SU-DHL-6 (cell line): Measurements from ENCODE around the gene KLHL30.

ENCODE experiments used
- H2AFZ ChIP-seq: fragments of 200-600 bp; sonication (generic); 2 replicates; pipeline ENCODE4 v1.6.1; 2014; ENCODE audit warnings: low read depth, mild to moderate bottlenecking, moderate library complexity, mixed read lengths, antibody characterized with exemption, low read length; ENCODE audit not compliant: severe bottlenecking
- H3F3A ChIP-seq: fragments of 200-600 bp; shearing (Covaris generic); 2 replicates; pipeline ENCODE4 v1.6.0; 2016; ENCODE audit warnings: antibody characterized with exemption, mild to moderate bottlenecking; ENCODE audit not compliant: insufficient read depth
- H3K27ac ChIP-seq: fragments of 200-600 bp; sonication (generic); 2 replicates; pipeline ENCODE4 v1.5.1; 2016; ENCODE audit warnings: low read depth, mild to moderate bottlenecking, low read length, moderate library complexity, mixed read lengths
- H3K27me3 ChIP-seq: fragments of 200-600 bp; sonication (generic), shearing (Covaris generic); 2 replicates; pipeline ENCODE4 v1.6.0; 2014; ENCODE audit warnings: mild to moderate bottlenecking, low read length
- H3K36me3 ChIP-seq: fragments of 200-600 bp; sonication (generic); 2 replicates; pipeline ENCODE4 v1.6.1; 2014; ENCODE audit warnings: mild to moderate bottlenecking, low read length, mixed read lengths
- H3K4me2 ChIP-seq: fragments of 300-600, 200-600 bp; shearing (Covaris generic), sonication (generic); 2 replicates; pipeline ENCODE4 v1.6.0; 2014; ENCODE audit warnings: low read length, low read depth, mild to moderate bottlenecking; ENCODE audit not compliant: poor library complexity, severe bottlenecking
- H3K4me3 ChIP-seq: fragments of 200-600 bp; sonication (generic); 2 replicates; pipeline ENCODE4 v1.5.1; 2014; ENCODE audit warnings: antibody characterized with exemption, low read length, mild to moderate bottlenecking, mixed read lengths; ENCODE audit not compliant: insufficient read depth, poor library complexity, severe bottlenecking
- H3K79me2 ChIP-seq: fragments of 200-600 bp; sonication (generic); 2 replicates; pipeline ENCODE4 v1.6.1; 2014; ENCODE audit warnings: mild to moderate bottlenecking, low read length, moderate library complexity; ENCODE audit not compliant: insufficient read depth
- H3K9ac ChIP-seq: fragments of 200-600 bp; sonication (generic); 2 replicates; pipeline ENCODE4 v1.7.0; 2014; ENCODE audit warnings: mild to moderate bottlenecking, low read length
- H3K9me2 ChIP-seq: fragments of 200-600 bp; sonication (generic); replicated peaks from 2 replicates; pipeline ENCODE4 v1.6.1; 2014; ENCODE audit warnings: low read length; ENCODE audit not compliant: insufficient read depth
- H3K9me3 ChIP-seq: fragments of 200-600 bp; sonication (generic); 2 replicates; pipeline ENCODE4 v1.6.1; 2014; ENCODE audit warnings: low read length, mixed read lengths; ENCODE audit not compliant: insufficient read depth
- H4K20me1 ChIP-seq: fragments of 200-600 bp; sonication (generic); 2 replicates; pipeline ENCODE4 v1.6.1; 2014; ENCODE audit warnings: low read depth, mild to moderate bottlenecking, antibody characterized with exemption, low read length, moderate library complexity, mixed read lengths
- EZH2phosphoT487 ChIP-seq: fragments of 200-600 bp; sonication (generic), shearing (Covaris generic); conservative IDR thresholded peaks from 2 replicates; pipeline ENCODE4 v1.6.1; 2018; ENCODE audit warnings: mild to moderate bottlenecking, antibody characterized with exemption, low read length, moderate library complexity, mixed read lengths
- TF ChIP-seq, protein P1 (sequence below): fragments of 200-600 bp; sonication (generic); IDR thresholded peaks from one replicate; pipeline ENCODE4 v1.5.1; 2017; ENCODE audit warnings: antibody characterized with exemption, mild to moderate bottlenecking, low read length, moderate library complexity; ENCODE audit not compliant: insufficient read depth, poor library complexity, severe bottlenecking

Gene KLHL30

DNA sequence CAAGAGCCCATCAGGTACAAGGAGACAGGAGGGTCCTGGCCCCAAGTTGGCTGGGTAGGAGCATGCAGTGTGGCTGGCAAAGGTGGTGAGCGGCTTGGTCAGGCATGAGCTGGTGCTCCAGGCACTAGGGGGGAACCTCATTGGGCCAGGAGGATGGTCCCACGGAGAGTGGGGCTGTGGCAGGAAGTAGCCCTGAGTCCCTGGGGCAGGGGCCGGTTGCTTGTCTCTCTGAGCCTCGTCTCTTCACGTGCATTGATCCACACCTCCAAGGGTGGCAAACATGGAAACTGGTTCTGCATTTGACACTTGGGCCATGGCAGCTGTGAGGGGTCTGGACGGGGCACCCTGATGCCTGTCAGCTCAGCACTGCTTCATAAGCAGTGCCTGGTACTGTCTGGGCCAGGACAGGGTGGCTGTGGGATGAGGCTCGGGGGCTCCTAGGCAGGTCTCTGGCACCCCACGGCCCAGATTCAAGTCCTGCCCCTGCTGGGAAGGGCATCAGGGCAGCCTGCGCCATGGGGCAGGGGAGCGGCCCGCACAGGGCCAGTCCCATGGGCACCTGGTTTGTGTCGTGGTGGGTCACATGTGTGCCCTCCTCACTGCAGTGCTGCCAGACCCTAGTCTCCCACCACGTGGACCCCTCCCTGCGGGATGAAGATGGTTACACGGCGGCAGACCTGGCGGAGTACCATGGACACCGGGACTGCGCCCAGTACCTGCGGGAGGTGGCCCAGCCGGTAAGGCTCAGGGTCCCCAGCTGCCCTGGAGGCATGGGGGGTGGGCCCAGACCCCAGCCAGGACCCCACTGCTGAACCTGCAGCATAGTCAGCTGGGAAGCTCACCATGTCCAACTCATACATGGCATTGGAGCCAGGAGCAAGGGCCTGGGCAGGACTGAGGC, 21.9 kb upstream of the KLHL30 start:
- no peak overlapping the region for H2AFZ ChIP-seq
- no peaks in the 10 kb centered on the region for H3K27me3 ChIP-seq

DNA sequence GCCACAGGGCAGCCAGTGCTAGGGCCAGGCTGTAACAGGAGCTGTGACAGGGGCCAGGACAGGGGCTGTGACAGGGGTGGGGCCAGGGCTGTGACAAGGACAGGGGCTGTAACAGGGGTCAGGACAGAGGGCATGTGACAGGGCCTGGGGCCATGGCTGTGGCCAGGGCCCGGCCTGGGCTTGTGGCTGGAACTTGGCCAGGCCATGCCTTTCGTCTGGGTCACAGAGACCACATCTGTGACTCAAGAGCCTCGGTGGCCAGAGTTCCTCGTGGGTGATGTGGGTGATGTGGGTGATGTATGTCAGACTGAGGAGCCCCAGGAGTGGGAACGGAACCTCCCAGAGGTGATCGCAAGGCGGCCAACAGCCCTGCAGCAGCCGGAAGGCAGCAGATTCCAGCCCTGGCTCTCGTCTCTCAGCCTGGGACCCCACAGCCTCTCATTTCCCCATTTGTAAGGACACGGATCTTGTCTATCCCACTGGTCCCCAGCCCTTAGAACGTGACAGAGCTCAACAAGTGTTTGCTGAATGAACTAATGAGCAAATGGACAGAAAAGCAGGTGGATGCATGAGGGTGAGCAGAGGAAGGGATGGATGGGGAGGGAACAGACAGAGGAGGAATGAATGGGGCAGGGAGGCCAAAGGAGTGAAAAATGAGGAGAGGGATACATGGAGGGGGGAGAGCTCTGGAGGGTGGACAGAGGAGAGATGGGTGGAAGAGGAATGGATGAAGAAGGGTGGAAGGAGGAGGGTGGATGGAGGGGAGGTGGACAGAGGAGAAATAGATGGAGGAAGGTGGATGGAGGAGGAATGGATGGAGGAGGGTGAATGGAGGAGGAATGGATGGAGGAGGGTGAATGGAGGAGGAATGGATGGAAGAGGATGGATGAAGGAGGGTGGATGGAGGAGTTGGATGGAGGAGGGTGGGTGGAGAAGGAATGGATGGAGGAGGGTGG, 21.0 kb upstream of the KLHL30 start:
- no peak for TF ChIP-seq EZH2phosphoT487
- TF ChIP-seq, protein P1, sequence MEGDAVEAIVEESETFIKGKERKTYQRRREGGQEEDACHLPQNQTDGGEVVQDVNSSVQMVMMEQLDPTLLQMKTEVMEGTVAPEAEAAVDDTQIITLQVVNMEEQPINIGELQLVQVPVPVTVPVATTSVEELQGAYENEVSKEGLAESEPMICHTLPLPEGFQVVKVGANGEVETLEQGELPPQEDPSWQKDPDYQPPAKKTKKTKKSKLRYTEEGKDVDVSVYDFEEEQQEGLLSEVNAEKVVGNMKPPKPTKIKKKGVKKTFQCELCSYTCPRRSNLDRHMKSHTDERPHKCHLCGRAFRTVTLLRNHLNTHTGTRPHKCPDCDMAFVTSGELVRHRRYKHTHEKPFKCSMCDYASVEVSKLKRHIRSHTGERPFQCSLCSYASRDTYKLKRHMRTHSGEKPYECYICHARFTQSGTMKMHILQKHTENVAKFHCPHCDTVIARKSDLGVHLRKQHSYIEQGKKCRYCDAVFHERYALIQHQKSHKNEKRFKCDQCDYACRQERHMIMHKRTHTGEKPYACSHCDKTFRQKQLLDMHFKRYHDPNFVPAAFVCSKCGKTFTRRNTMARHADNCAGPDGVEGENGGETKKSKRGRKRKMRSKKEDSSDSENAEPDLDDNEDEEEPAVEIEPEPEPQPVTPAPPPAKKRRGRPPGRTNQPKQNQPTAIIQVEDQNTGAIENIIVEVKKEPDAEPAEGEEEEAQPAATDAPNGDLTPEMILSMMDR, result no peak
- Histone ChIP-seq H3K4me2 (no peak overlapping the region), H3F3A (no peaks in the 10 kb centered on the region), H3K4me3 (no peak overlapping the region), H3K36me3 (peaks cover 2% of the 10 kb centered on the region; the same call in 1 of the 2 replicates), H3K79me2 (peaks cover 4% of the 10 kb centered on the region; the same call in 1 of the 2 replicates), H3K9me2 (no peaks in the 10 kb centered on the region), H3K27ac (no peak overlapping the region), H4K20me1 (no peaks in the 10 kb centered on the region), H3K9me3 (no peaks in the 10 kb centered on the region), H3K9ac (no peak overlapping the region), H3K27me3 (no peaks in the 10 kb centered on the region), H2AFZ (no peak overlapping the region)

More for the DNA sequence above, 21.9 kb upstream of the KLHL30 start:
- Histone ChIP-seq H3K9ac (no peak overlapping the region), H3K27ac (no peak overlapping the region), H3F3A (peaks cover 9% of the 10 kb centered on the region; the same call in 1 of the 2 replicates), H3K9me3 (no peaks in the 10 kb centered on the region), H3K4me2 (no peak overlapping the region), H4K20me1 (no peaks in the 10 kb centered on the region), H3K79me2 (peaks cover 4% of the 10 kb centered on the region; the same call in 1 of the 2 replicates), H3K4me3 (no peak overlapping the region), H3K9me2 (no peaks in the 10 kb centered on the region), H3K36me3 (peaks cover 10% of the 10 kb centered on the region; the same call in 1 of the 2 replicates)
- TF ChIP-seq EZH2phosphoT487, result no peak
- TF ChIP-seq, protein P1, result no peak

DNA sequence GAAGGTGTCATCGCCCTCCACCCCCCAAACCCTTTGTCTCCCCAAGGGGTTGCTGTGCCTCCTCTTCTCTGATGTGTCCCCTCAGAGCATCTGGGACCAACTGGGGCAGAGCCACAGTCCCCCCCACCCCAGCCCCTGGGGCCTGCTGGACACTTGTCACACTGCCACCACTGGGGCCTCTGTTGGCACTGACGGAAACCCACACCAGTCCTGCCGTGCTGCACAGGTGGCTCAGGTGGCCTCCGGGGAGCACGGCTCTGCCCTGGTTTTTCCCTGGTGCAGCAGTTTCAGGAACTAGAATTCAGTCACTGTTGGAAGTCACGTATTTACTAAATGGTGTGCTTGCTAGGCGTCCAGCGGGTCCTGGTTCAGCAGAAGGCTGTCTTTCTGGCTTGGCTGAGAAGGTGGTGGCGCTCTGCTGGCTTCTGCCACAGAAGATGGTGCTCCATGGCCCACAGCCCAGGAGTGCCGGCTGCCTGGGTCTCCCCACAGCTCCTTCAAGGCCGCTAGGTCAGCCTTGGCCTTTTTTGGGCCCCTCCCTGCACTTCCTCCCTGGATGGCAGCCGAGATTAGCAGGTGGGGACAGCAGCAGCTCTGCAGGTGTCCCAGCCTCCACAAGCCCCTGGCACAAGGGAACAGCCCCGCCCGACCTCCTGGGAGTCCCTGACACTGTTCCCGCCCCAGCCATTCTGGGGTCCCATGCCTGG, 18.6 kb upstream of the KLHL30 start:
- H3K27me3 ChIP-seq, result no peaks in the 10 kb centered on the region
- TF ChIP-seq, protein P1, result no peak
- no peak for TF ChIP-seq EZH2phosphoT487
- no peaks in the 10 kb centered on the region for H3K9me3 ChIP-seq
- no peaks in the 10 kb centered on the region for H3K79me2 ChIP-seq
- no peaks in the 10 kb centered on the region for H3F3A ChIP-seq
- no peak overlapping the region for H2AFZ ChIP-seq
- no peaks in the 10 kb centered on the region for H4K20me1 ChIP-seq
- no peak overlapping the region for H3K4me2 ChIP-seq
- no peak overlapping the region for H3K9ac ChIP-seq
- H3K9me2 ChIP-seq, result no peaks in the 10 kb centered on the region
- no peak overlapping the region for H3K27ac ChIP-seq
- H3K4me3 ChIP-seq, result no peak overlapping the region
- no peaks in the 10 kb centered on the region for H3K36me3 ChIP-seq
